ENCODE measurements around the gene NNMT.

GRCh38 chr11:114348200-114349191 lies 52.3 kb downstream of the NNMT start:
- peak; percentile 78 for TF ChIP-seq CTCF (conservative IDR thresholded peaks at IDR 0.05; ENCODE audit: low read length)
- no peak for TF ChIP-seq EZH2phosphoT487 (IDR thresholded peaks at IDR 0.05; ENCODE audit: borderline replicate concordance, low read depth, low read length)
